GM19239 (cell line): ENCODE measurements around the gene AMDHD2.
A peak's percentile ranks its signal among the peaks of the same experiment; 100 is the strongest.

Experiments
- DNase-seq: peaks from one replicate; pipeline ENCODE4 v3.0.0; 2011; ENCODE audit warnings: low spot score; ENCODE audit not compliant: insufficient read length
- FAIRE-seq: peaks from 2 replicates; lab custom pipeline; 2011; peaks lifted over from hg19 to GRCh38; lab: Jason Lieb, UNC

AMDHD2 gene

GRCh38 chr16:2515180-2515851 is 4.9 kb upstream of the AMDHD2 start:
- DNase-seq (no peak), FAIRE-seq (no peak)

GRCh38 chr16:2516391-2517240 is 3.6 kb upstream of the AMDHD2 start:
- FAIRE-seq (no peak), DNase-seq (no peak)

DNA sequence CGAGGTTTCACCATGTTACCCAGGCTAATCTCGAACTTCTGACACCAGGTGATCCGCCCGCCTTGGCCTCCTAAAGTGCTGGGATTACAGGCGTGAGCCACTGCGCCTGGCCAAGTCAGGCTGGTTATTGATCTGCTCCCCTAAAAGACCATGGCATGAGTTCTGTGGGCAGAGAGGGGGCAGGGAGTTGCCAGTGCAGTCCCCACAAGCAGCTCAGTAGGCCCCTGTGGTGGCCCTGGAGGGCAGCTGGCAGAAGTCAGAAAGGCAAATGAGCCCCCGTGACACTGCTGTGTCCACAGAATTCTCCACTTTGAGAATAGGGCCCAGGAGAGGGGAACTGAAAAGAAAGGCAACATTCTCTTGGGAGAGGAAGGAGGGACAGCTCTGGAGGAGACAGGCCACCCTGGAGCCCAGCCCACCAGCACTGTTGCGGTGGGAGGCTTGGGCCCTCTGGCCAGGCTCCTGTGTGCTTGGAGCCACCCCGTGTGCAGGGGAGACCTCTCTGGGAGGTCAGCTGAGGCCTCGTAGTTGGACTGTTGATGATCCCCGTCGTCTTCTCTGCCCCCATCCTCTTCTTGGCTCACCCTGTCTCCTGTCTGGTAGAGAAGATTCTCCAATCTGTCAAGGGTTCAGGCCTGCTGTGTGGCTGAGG is 2.1 kb upstream of the AMDHD2 start:
- no peak for FAIRE-seq
- no peak for DNase-seq

DNA sequence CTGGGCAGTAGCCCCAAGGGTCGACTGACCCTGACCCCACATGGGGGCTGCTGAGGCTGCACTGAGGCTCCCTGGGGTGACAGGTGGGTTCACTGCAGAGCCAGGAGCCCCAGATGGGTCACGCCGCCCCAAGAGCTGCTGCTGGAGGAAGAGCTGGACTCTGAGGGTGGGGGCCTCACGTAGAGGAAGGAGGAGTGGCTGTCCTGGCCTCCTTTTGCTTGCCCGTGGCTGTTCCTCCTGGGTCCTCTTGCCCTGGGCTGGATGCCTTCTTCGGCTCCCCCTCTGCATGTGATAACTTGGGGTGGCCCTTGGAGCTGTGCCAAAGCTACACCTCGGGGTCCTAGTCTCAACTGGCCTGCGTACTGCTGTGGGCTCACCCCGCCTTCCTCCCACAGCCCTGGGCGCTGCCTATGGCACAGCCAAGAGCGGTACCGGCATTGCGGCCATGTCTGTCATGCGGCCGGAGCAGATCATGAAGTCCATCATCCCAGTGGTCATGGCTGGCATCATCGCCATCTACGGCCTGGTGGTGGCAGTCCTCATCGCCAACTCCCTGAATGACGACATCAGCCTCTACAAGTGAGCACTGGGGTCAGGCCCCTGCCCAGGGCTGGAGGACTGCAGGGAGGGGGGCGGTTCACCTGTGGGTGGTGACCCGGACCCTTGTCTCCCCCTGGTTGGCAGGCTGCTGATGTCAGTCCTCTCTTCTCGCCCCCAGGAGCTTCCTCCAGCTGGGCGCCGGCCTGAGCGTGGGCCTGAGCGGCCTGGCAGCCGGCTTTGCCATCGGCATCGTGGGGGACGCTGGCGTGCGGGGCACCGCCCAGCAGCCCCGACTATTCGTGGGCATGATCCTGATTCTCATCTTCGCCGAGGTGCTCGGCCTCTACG is 1.1 kb upstream of the AMDHD2 start:
- no peak for DNase-seq
- no peak for FAIRE-seq

GRCh38 chr16:2519711-2520080 is 475 bp upstream of the AMDHD2 start:
- DNase-seq (no peak), FAIRE-seq (no peak)

DNA sequence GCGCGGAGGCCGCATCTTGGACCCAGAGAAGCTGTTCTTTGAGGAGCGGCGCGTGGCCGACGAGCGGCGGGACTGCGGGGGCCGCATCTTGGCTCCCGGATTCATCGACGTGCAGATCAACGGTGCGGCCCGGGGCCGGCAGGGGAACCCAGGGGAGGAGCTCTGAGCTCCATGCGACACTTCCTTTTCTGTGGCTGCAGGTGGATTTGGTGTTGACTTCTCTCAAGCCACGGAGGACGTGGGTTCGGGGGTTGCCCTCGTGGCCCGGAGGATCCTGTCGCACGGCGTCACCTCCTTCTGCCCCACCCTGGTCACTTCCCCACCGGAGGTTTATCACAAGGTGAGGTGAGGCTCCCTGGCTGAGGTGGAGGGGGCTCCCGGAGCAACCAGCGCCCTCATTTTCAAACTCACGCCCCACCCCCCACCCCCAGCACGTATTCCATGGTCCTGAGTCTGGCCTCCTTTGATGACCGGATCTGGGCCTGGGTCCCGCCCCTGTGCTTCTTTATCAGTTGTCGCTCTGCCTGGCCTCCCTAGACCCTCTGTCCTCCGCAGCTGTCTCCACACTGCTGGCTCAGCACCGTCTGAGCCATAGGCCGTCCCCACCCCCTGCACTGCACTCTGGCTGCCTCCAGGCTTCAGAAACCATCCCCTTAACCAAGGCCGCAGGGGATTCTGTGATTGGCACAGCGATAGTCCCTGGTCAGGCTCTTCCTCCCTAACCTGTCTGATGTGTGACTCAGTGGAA is 787 bp downstream of the AMDHD2 start:
- FAIRE-seq (no peak), DNase-seq (peak; percentile 66)

DNA sequence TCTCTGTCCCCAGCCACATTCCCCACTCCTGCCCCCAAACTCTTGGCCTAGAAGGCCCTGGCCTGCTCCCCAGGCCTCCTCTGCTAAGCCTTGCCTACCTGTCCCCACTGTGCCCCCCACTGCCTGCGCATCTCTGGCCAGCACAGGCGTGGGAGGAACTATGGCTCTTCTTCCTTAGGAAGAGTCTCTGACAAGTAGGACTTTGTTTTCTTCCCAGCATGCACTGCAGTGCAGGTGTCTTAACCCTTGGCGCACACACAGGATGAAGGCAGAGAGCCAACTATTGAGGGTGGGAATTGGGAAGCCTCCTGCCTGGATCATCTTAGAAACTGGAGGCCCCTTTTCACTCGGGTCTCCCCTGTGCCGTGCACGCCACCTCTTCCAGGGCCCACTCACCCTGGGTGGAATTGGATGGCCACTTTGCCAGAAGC is 3.6 kb downstream of the AMDHD2 start:
- DNase-seq = no peak
- no peak for FAIRE-seq

DNA sequence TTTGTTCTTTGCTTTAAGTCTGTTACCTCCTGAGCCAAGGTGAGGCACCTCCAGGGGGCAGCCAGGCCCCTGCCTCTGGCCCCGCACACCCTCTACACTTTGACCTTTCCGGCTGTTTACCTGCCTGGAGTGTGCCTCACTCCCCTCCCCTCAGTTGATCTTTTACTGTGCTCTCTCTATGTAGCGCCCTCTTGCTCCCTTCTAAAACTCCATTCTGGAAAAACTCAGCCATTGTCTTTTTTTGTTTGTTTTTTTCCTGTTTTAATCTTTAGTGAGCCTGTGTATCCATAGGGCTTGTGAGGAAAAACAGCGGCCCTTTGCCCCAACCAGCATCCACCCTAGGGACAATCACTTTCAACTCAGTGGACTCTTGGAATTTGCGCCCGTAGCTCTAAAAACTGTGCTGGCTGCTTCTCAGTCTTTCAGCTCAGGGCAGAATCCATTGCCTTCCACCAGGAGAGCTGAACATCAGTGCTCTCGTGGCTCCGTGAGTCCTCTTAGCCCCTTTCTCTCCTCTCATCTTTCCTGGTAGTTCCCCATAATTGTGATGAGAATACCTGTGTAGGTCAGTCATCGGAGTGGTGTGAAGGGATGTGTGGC is 4.3 kb downstream of the AMDHD2 start:
- FAIRE-seq (no peak), DNase-seq (no peak)

GRCh38 chr16:2526135-2526534 is 6.0 kb downstream of the AMDHD2 start:
- FAIRE-seq (no peak), DNase-seq (no peak)

- DNase-seq (no peak), FAIRE-seq (no peak)
Observed at GRCh38 chr16:2527071-2527783, 7.1 kb downstream of the AMDHD2 start.

DNA sequence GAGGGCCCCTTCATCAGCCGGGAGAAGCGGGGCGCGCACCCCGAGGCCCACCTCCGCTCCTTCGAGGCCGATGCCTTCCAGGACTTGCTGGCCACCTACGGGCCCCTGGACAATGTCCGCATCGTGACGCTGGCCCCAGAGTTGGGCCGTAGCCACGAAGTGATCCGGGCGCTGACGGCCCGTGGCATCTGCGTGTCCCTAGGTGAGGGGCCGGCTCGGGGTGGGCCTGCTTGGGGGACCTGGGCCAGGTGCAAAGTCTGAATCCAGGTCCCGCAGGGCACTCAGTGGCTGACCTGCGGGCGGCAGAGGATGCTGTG is 7.6 kb downstream of the AMDHD2 start:
- FAIRE-seq (no peak), DNase-seq (no peak)

DNA sequence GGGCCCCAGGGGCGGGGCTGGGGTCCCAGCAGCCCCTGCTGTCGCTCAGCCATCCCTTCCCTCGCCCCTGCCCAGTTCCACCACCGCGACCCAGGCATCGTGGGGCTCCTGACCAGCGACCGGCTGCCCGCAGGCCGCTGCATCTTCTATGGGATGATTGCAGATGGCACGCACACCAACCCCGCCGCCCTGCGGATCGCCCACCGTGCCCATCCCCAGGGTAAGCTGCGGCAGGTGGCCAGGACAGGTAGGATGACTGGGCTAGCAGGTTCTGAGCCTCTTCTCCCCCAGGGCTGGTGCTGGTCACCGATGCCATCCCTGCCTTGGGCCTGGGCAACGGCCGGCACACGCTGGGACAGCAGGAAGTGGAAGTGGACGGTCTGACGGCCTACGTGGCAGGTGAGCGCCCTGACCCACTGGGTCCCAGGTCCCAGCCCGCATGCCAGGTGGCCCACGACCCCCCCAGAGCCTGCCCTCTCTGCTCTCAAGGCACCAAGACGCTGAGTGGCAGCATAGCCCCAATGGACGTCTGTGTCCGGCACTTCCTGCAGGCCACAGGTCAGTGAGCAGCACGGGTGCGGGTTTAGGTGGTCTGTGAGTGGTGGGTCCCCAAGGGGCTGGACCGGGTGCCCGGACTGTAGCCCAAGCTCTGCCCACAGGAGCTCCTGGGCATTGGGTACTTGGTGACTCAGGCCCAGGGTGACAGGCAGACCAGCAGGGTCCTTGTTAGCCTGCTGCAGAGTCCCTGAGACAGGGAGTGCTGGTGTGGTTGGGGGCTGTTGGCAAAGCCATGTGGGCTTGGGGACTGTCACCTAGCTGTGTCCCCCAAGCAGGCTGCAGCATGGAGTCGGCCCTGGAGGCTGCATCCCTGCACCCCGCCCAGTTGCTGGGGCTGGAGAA is 8.2 kb downstream of the AMDHD2 start:
- DNase-seq = no peak
- FAIRE-seq = no peak

DNA sequence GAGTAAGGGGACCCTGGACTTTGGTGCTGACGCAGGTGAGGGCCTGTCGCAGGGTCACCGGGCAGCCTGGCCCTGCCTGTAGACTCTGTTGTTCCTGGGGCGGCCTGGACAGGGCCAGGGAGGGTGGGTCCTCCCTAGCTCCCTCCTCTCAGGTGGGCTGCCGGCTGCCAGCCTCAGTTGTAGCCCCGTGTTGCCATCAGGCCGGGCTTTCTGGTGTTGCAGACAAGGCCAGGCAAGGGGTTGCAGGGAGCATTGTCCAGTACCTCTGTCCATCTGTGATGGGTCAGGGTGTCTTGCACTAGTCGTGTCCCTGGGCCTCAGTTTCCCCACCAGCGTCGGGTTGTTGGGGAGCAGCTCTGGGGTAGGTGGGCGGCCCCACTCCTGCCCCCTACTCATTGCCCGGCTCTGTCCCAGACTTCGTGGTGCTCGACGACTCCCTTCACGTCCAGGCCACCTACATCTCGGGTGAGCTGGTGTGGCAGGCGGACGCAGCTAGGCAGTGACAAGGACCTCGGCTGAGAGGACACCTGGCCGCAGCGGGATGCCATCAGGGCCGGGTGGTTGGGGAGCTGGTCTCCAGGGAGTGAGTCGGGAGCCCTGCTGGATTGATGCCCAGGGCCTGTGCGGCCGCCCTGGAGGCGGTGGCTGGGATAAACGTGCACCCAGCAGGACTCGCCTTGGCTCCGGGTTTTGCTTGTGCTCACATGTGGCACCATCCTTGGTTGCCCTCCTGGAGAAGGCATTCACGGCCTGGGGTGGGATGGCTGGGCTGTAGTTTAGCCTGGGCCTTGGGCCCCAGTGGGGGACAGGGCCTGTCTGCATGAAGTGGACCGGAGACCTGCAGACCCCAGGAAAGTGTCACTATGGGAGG is 9.1 kb downstream of the AMDHD2 start:
- FAIRE-seq (no peak), DNase-seq (no peak)

DNA sequence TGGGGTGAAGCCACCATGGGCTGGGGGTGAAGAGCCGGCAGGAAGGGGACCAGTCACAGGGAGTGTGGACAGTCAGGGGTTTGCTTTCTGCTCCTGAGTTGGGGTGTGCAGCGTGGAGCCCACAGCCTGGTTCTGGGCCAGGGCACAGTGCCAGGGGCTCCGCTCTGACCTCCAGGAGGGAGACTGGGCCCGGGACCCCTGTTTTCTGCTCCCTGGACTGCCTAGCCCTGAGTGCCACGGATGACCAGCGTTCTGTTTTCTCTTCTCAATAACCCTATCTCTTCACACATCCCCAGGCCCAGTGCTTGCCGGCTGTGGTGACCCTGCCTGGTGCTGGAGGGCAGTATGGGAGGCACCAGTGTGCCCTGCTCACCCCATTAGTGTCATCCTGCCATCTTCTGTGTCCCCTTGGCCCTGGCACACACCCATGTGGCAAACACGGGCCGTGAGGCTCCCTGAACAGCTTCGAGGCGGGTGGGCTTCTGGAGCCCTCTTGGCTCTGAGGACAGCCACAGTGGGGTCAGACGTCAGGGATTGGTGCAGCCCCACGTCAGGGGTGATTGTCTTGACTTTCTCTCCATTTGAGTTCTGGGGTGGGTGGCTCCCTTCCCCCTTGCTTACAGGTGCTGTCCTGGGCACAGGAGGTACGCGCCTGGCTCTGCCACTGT is 9.9 kb downstream of the AMDHD2 start:
- FAIRE-seq (no peak), DNase-seq (no peak)

DNA sequence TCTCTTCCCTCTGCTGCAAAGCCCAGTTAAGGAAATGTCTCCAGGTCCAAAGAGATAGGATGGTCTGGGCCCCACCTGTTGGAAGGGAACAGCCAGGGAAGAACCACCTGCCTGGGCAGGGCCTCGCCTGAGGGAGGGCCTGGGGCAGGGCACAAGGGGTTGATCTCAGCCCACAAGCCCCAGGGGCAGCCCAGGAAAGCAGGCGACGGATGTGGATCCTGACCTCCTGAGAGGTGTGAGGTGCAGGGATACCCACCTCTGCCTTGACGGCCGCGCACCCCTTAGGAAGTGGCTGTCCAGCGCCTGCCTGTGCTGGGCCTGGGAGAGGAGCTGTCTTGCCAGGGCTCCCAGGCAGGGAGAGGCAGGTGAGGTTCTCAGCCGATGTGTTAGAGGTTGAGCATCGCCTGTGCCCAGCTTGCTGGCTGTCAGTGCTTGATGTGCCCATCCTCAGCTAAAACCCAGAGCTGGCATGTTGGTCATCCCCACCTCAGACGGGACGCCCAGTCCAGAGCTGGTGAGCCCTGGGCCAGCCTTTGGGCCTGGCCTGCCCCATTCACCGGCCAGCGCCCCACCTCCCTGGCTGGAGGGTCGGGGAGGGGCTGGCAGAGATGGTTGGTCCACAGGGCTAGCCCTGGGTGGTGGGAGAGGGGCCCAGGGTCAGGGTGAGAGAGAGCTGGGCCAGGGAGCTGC is 10.6 kb downstream of the AMDHD2 start:
- DNase-seq = no peak
- no peak for FAIRE-seq

- FAIRE-seq = no peak
Observed at GRCh38 chr16:2531371-2531695, 11.2 kb downstream of the AMDHD2 start, which contains the start of gene CEMP1. CEMP1 (minus strand) TSS chr16:2531408; CDS start chr16:2531073, 335 bp downstream.

More at GRCh38 chr16:2531371-2531695, 11.2 kb downstream of the AMDHD2 start, which contains the start of gene CEMP1:
- DNase-seq = no peak
